Spleen (tissue), 11 donors: Measurements from ENCODE around the gene TSC22D4. TPM values are rescaled to one million over a fixed set of nuclear protein-coding genes. Genes with fewer than 3 reads are reported as not detected.
A peak's percentile ranks its signal among the peaks of the same experiment; 100 is the strongest.

Experiments used
- DNase-seq: peaks from one replicate; pipeline ENCODE4 v3.0.0-alpha.2; 2020
- H3K27ac ChIP-seq, 8 donors: fragments of 200-600 bp; sonication (generic) in 7 of 8; 1 replicate in 4 of 8; 2 replicates in 4 of 8; pipeline versions ENCODE4 v1.5.0 to v1.8.0; 2016 to 2021; ENCODE audit warnings: inconsistent platforms in 4 of 8, mild to moderate bottlenecking in 4 of 8, moderate library complexity in 1 of 8
- H3K27me3 ChIP-seq, 7 donors: fragments of 200-600 bp; sonication (generic) in 6 of 7; replicated peaks in 1 of 7; 1 replicate in 4 of 7; 2 replicates in 3 of 7; pipeline versions ENCODE4 v1.5.0 to v1.8.0; 2016 to 2021; ENCODE audit warnings: inconsistent platforms in 3 of 7, mild to moderate bottlenecking in 1 of 7
- H3K36me3 ChIP-seq, 6 donors: fragments of 200-600 bp; sonication (generic) in 5 of 6; 1 replicate in 4 of 6; 2 replicates in 2 of 6; pipeline versions ENCODE4 v1.5.0 to v1.8.0; 2016 to 2021; ENCODE audit warnings: inconsistent platforms in 2 of 6
- H3K4me1 ChIP-seq, 6 donors: fragments of 200-600 bp; sonication (generic) in 5 of 6; 1 replicate in 3 of 6; 2 replicates in 3 of 6; pipeline versions ENCODE4 v1.5.0 to v1.8.0; 2016 to 2021; ENCODE audit warnings: inconsistent platforms in 3 of 6
- H3K4me3 ChIP-seq, 8 donors: fragments of 200-600 bp; sonication (generic) in 7 of 8; 1 replicate in 4 of 8; 2 replicates in 4 of 8; pipeline versions ENCODE4 v1.5.0 to v1.8.0; 2016 to 2021; ENCODE audit warnings: inconsistent platforms in 4 of 8, mild to moderate bottlenecking in 4 of 8, moderate library complexity in 2 of 8
- H3K9me3 ChIP-seq, 8 donors: fragments of 200-600 bp; sonication (generic) in 7 of 8; 1 replicate in 4 of 8; 2 replicates in 4 of 8; pipeline versions ENCODE4 v1.5.0 to v1.8.0; 2016 to 2021; ENCODE audit warnings: inconsistent platforms in 4 of 8
- POLR2A ChIP-seq, 3 donors: fragments of 450-650 bp; IDR thresholded peaks; one replicate each; pipeline ENCODE4 v1.5.1; 2017; ENCODE audit warnings: antibody characterized with exemption in 3 of 3, mild to moderate bottlenecking in 1 of 3
- POLR2AphosphoS5 ChIP-seq, 3 donors: sonication (generic); formaldehyde crosslinking; IDR thresholded peaks; one replicate each; pipeline ENCODE4 v1.5.1; 2017; ENCODE audit warnings: antibody characterized with exemption in 3 of 3
- WGBS, 5 donors: extraction: QIAGEN DNeasy Blood & Tissue Kit in 3 of 5; methylation state at CpG; one replicate each; pipeline versions ENCODE4 v1.1.5 to v1.1.7; 2013 to 2018; 5-methylcytosine and 5-hydroxymethylcytosine counted together
- intact Hi-C: fragments of 100-400 bp; cut with DNase I; formaldehyde crosslinking; loops from one replicate; pipeline ENCODE4 v1.15.0; 2023; ENCODE audit warnings: low total_unique reads
- polyA plus RNA-seq, 3 donors: library from polyadenylated mRNA; stranded (reverse); fragments of 200-250 nt; gene quantifications; one replicate each; pipeline ENCODE4 v1.2.1, GENCODE V29; 2013
- total RNA-seq, 7 donors: library from RNA; depleted of rRNA in 3 of 7; stranded (reverse); fragments of >200 nt in 3 of 7; fragmentation: NEBNext Ultra II Directional in 4 of 7; extraction: Animal tissue kit (Norgen Biotek cat#: 25700) in 4 of 7; gene quantifications; one replicate each; pipeline versions ENCODE4 v1.1.0 to v1.2.1, GENCODE V29; 2016 to 2021
- TF ChIP-seq, protein P1 (sequence below), 11 experiments: fragments of 200-600 bp in 7 of 11; fragments of 450-650 bp in 4 of 11; sonication (generic) in 4 of 11; IDR thresholded peaks in 8 of 11; conservative IDR thresholded peaks in 3 of 11; 1 replicate in 7 of 11; 2 replicates in 4 of 11; pipeline versions ENCODE4 v1.4.0 to v1.8.0; 2016 to 2021; ENCODE audit warnings: antibody characterized with exemption in 11 of 11, inconsistent platforms in 4 of 11, mild to moderate bottlenecking in 1 of 11
- donor health status: healthy with polysubstance abuse.
- donor health status: DM: no; HTN: no; CAD: no; lungs with moderate emphysema.
- donor health status: DM: no; HTN: no; CAD: no.
- donor health status: Bipolar disorder and iron deficiency.
- donor health status: healthy.
- donor health status: DM: no; HTN: no; CAD: no.
- donor health status: DM: yes; HTN: yes; CAD: no.

TSC22D4 gene
- total and polyA plus RNA-seq, 10 donors: 57.2 to 119 (median 94.8) TPM

DNA sequence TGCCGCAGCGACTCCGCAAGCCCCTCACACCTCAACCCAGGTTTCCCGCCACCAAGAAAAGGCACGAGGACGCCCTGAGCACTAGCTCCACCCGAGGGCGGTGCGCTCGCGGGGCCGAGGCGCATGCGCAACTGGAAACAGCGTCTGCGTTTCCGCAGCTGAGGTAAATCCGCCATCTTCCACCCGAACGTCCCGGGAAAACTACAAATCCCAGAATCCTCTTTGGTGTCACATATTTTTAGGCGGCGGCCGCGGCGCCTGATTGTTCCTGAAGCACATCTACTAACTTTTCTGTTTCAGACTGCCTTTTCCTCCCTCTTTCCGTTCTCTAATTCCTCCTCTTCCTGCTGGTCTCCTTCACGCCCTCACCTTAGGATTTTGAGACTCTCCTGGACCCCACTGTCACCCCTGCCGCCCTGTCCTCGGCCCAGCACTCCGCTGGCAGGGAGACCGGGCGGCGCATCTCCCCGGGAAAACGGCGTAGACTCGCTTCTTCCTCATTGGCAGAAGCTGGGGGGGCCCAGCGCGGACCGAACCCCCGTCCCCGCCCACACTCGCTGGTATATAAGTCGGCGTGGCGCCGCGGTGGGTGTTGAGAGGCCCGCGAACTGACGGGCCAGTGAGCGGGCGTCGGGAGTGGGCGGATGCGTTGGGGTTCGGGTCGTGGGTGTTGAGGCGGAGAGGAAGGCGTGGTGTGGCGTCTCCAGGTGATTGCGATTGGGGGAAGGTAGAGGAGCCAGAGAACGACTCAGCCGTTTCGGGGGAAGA lies 50.6 kb downstream of the TSC22D4 start, which contains the start of gene ZCWPW1:
Gene ZCWPW1, minus strand, starts transcription at position 505 of the 768 bp plus-strand sequence. CDS start 8,054 bp downstream, outside the sequence.
- TF ChIP-seq POLR2AphosphoS5 (IDR thresholded peaks at IDR 0.05): peak; percentile 100
- peak; percentile 99 to 100 (median 100) for TF ChIP-seq POLR2A (IDR thresholded peaks at IDR 0.05)
- TF ChIP-seq, protein P1, sequence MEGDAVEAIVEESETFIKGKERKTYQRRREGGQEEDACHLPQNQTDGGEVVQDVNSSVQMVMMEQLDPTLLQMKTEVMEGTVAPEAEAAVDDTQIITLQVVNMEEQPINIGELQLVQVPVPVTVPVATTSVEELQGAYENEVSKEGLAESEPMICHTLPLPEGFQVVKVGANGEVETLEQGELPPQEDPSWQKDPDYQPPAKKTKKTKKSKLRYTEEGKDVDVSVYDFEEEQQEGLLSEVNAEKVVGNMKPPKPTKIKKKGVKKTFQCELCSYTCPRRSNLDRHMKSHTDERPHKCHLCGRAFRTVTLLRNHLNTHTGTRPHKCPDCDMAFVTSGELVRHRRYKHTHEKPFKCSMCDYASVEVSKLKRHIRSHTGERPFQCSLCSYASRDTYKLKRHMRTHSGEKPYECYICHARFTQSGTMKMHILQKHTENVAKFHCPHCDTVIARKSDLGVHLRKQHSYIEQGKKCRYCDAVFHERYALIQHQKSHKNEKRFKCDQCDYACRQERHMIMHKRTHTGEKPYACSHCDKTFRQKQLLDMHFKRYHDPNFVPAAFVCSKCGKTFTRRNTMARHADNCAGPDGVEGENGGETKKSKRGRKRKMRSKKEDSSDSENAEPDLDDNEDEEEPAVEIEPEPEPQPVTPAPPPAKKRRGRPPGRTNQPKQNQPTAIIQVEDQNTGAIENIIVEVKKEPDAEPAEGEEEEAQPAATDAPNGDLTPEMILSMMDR (IDR thresholded peaks at IDR 0.05 in 8 of 11, conservative IDR thresholded peaks at IDR 0.05 in 3 of 11): peak in 1 of 11 experiments; percentile 6
- no peaks in the 10 kb centered on the region for H3K9me3 ChIP-seq
- DNase-seq: peak; percentile 100
- WGBS, 5 donors: 0 to 1% (median 1%) methylated on average over 66 of the region's 66 CpGs
- peaks cover 28 to 50% (median 38%) of the 10 kb centered on the region in 6 donors for H3K4me1 ChIP-seq
- intact Hi-C loops: no loop called here
- peak within 1 kb of the TSS; percentile 99 to 100 (median 100) for H3K27ac ChIP-seq
- H3K4me3 ChIP-seq: peak within 1 kb of the TSS; percentile 67 to 97 (median 79)
- peaks cover 0 to 27% (median 9%) of the 10 kb centered on the region in 6 donors for H3K36me3 ChIP-seq
- no peaks in the 10 kb centered on the region for H3K27me3 ChIP-seq

DNA sequence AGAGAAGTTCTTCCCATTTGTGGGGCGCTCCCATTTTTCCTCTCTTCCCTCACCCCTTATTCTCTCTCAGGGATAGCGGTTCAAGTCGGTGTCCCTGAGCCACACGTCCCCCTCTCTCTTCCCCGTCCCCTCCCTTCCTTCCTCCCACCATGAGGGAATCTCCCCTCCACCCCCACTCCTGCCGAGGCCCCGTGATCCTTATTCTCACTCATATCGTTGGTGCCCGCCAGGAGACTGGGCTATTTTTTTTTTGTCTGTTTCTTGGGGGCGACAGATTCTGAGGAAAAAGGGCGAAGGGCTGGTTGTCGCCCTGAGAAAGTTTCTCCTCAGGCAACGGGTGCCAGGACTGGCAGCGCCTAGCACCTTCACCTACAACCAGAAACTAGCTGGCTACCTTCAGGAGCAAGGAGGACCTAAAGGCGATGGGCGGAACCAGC lies 51.2 kb downstream of the TSC22D4 start:
- TF ChIP-seq, protein P1 (IDR thresholded peaks at IDR 0.05 in 8 of 11, conservative IDR thresholded peaks at IDR 0.05 in 3 of 11): peak in 1 of 11 experiments; percentile 3
- TF ChIP-seq POLR2AphosphoS5 (IDR thresholded peaks at IDR 0.05) (no peak), POLR2A (IDR thresholded peaks at IDR 0.05) (no peak)
- H3K27me3 ChIP-seq: no peaks in the 10 kb centered on the region
- peak overlapping the region in 6 of 8 donors; percentile 38 to 97 (median 79) for H3K4me3 ChIP-seq
- DNase-seq: no peak
- H3K36me3 ChIP-seq: peaks cover 0 to 21% (median 3%) of the 10 kb centered on the region in 6 donors
- WGBS, 5 donors: 51 to 57% (median 56%) methylated on average over 16 of the region's 16 CpGs
- H3K4me1 ChIP-seq: peaks cover 23 to 47% (median 32%) of the 10 kb centered on the region in 6 donors
- intact Hi-C loops: no loop called here
- no peaks in the 10 kb centered on the region for H3K9me3 ChIP-seq
- peak overlapping the region; percentile 99 to 100 (median 100) for H3K27ac ChIP-seq

DNA sequence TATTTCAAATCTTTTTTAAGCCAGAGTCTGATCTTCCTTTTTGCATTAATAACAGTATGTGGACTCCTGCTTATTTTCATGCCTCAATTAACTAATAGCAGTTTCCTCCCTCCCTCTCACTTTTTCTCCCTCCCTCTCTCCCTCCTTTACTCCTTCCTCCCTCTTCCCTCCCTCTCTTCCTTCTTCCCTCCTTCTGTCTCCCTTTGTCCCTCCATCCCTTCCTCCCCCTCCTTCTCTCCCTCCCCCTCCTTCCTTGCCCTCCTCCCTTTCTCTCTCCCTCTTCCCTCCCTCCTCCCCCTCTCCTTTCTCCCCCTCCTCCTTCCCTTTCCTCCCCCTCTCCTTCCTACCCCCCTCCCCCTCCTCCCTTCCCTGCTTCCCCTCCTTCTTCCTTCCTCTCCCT lies 52.5 kb downstream of the TSC22D4 start:
- intact Hi-C loops: no loop called here
- DNase-seq: no peak
- TF ChIP-seq POLR2AphosphoS5 (IDR thresholded peaks at IDR 0.05) (no peak), POLR2A (IDR thresholded peaks at IDR 0.05) (no peak)
- TF ChIP-seq, protein P1 (IDR thresholded peaks at IDR 0.05 in 8 of 11, conservative IDR thresholded peaks at IDR 0.05 in 3 of 11): no peak
- Histone ChIP-seq H3K9me3 (no peaks in the 10 kb centered on the region), H3K4me1 (peaks cover 10 to 34% (median 20%) of the 10 kb centered on the region in 6 donors), H3K27ac (no peak overlapping the region), H3K27me3 (no peaks in the 10 kb centered on the region), H3K36me3 (peaks cover 0 to 12% (median 0%) of the 10 kb centered on the region in 6 donors), H3K4me3 (no peak overlapping the region)

DNA sequence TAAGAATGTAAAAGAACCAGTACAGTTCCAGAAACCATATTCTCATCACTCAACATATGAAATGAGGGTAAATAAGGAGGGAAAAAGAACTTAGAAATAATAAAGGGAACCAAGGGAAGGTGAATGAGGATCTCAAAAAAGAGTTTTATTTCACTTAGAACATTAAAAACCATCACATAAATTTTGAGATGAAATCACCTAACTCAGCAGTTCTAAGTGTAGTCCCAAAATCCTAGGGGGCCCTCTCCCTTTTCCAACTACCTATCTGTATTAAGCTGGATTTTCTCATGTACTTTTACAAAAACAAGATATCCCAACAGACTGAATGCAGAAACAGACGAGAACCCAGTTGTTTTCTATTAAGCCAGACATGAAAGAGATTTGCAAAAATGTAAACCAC lies 53.7 kb downstream of the TSC22D4 start:
- H3K4me3 ChIP-seq: no peak overlapping the region
- intact Hi-C loops: no loop called here
- H3K27ac ChIP-seq: no peak overlapping the region
- H3K4me1 ChIP-seq: peaks cover 0 to 23% (median 8%) of the 10 kb centered on the region in 6 donors
- H3K27me3 ChIP-seq: no peaks in the 10 kb centered on the region
- H3K9me3 ChIP-seq: no peaks in the 10 kb centered on the region
- DNase-seq: no peak
- TF ChIP-seq, protein P1 (IDR thresholded peaks at IDR 0.05 in 8 of 11, conservative IDR thresholded peaks at IDR 0.05 in 3 of 11): no peak
- TF ChIP-seq POLR2AphosphoS5 (IDR thresholded peaks at IDR 0.05): no peak
- no peak for TF ChIP-seq POLR2A (IDR thresholded peaks at IDR 0.05)
- H3K36me3 ChIP-seq: peaks cover 0 to 5% (median 0%) of the 10 kb centered on the region in 6 donors
- whole genome bisulfite sequencing, 5 donors: 54 to 91% (median 87%) methylated on average over 1 of the region's 1 CpG
